Sigmoid colon (tissue), 7 donors: ENCODE measurements around the gene HACD2. TPM values are rescaled to one million over a fixed set of nuclear protein-coding genes. Genes with fewer than 3 reads are reported as not detected.
A peak's percentile ranks its signal among the peaks of the same experiment; 100 is the strongest.

Experiments used
- DNase-seq: peaks from one replicate; pipeline ENCODE4 v3.0.0-alpha.2; 2019
- H3K27ac ChIP-seq, 4 donors: fragments of 200-600 bp; sonication (generic); one replicate each; pipeline ENCODE4 v1.5.1; 2016 to 2019; ENCODE audit warnings: mild to moderate bottlenecking in 1 of 4
- H3K27me3 ChIP-seq, 3 donors: fragments of 200-600 bp; sonication (generic); one replicate each; pipeline ENCODE4 v1.5.1; 2019; ENCODE audit warnings: mild to moderate bottlenecking in 1 of 3
- H3K36me3 ChIP-seq, 4 donors: fragments of 200-600 bp; sonication (generic); one replicate each; pipeline ENCODE4 v1.5.1; 2016 to 2019
- H3K4me1 ChIP-seq, 4 donors: fragments of 200-600 bp; sonication (generic); one replicate each; pipeline ENCODE4 v1.5.1; 2017 to 2019
- H3K4me3 ChIP-seq, 4 donors: fragments of 200-600 bp; sonication (generic); one replicate each; pipeline ENCODE4 v1.5.1; 2017 to 2019; ENCODE audit warnings: mild to moderate bottlenecking in 2 of 4, moderate library complexity in 1 of 4
- H3K9me3 ChIP-seq, 4 donors: fragments of 200-600 bp in 3 of 4; sonication (generic) in 3 of 4; one replicate each; pipeline versions ENCODE4 v1.5.1 to v1.6.1; 2013 to 2019
- CTCF ChIP-seq, 4 experiments: fragments of 450-650 bp in 3 of 4; fragments of 200-600 bp in 1 of 4; IDR thresholded peaks; one replicate each; pipeline ENCODE4 v1.5.1; 2016 to 2019; ENCODE audit warnings: antibody characterized with exemption in 4 of 4, mild to moderate bottlenecking in 3 of 4, moderate library complexity in 2 of 4
- EP300 ChIP-seq, 4 donors: sonication (generic); formaldehyde crosslinking; IDR thresholded peaks; one replicate each; pipeline ENCODE4 v1.6.1; 2017; ENCODE audit warnings: antibody characterized with exemption in 4 of 4
- POLR2A ChIP-seq, 2 donors: fragments of 450-650 bp; IDR thresholded peaks; one replicate each; pipeline ENCODE4 v1.6.1; 2016; ENCODE audit warnings: antibody characterized with exemption in 2 of 2, mild to moderate bottlenecking in 2 of 2, moderate library complexity in 2 of 2
- POLR2AphosphoS5 ChIP-seq, 4 donors: sonication (generic); formaldehyde crosslinking; IDR thresholded peaks; one replicate each; pipeline ENCODE4 v1.6.1; 2017; ENCODE audit warnings: antibody characterized with exemption in 4 of 4
- WGBS, 2 donors: extraction: QIAGEN DNeasy Blood & Tissue Kit; methylation state at CpG; one replicate each; pipeline ENCODE4 v1.1.7; 2013; 5-methylcytosine and 5-hydroxymethylcytosine counted together
- intact Hi-C: fragments of 100-400 bp; cut with DNase I; formaldehyde crosslinking; loops from one replicate; pipeline ENCODE4 v1.15.1; 2023
- polyA plus RNA-seq, 3 donors: library from polyadenylated mRNA; stranded (reverse); fragments of 200-250 nt; gene quantifications; one replicate each; pipeline ENCODE4 v1.2.3, GENCODE V29; 2013
- total RNA-seq, 4 donors: library from RNA; depleted of rRNA; stranded (reverse); fragments of >200 nt; gene quantifications; one replicate each; pipeline ENCODE4 v1.1.0, GENCODE V29; 2016
- donor health status: healthy with polysubstance abuse.
- donor health status: Bipolar disorder and iron deficiency.
- donor health status: healthy.

HACD2 gene
- total RNA-seq (10 to 100 TPM; 15.3 to 26.4 (median 19.2) TPM), polyA plus RNA-seq (10 to 100 TPM in 1 of 3 donors, 1 to 10 TPM in 2; 6.6 to 24.9 (median 7.6) TPM)

- DNase-seq: peak; percentile 98
- 0% methylated on average over 54 of the region's 54 CpGs for WGBS, 2 donors
- Histone ChIP-seq H3K9me3 (peaks cover 0 to 4% (median 0%) of the 10 kb centered on the region in 4 donors), H3K4me1 (peaks cover 0 to 22% (median 12%) of the 10 kb centered on the region in 4 donors), H3K27ac (peak within 1 kb of the TSS; percentile 91 to 96 (median 95)), H3K36me3 (peaks cover 0 to 13% (median 0%) of the 10 kb centered on the region in 4 donors), H3K4me3 (peak within 1 kb of the TSS; percentile 86 to 99 (median 93)), H3K27me3 (no peaks in the 10 kb centered on the region)
- intact Hi-C loops: loop anchor here (2.0 kb wide), 1 partner anchor 138 kb away; no protein-coding TSS in a partner anchor
- peak; percentile 63 to 79 for TF ChIP-seq POLR2A (IDR thresholded peaks at IDR 0.05)
- no peak for TF ChIP-seq CTCF (IDR thresholded peaks at IDR 0.05)
- TF ChIP-seq POLR2AphosphoS5 (IDR thresholded peaks at IDR 0.05): peak; percentile 89 to 91 (median 90)
Observed at GRCh38 chr3:123584988-123585937, at the start of gene HACD2. HACD2 (minus strand) TSS chr3:123585053; CDS start chr3:123585027, 26 bp downstream.

- WGBS, 2 donors: 76% methylated on average over 15 of the region's 15 CpGs
- Histone ChIP-seq H3K4me1 (peaks cover 0 to 100% (median 96%) of the 10 kb centered on the region in 4 donors), H3K4me3 (no peak overlapping the region), H3K27ac (peak overlapping the region; percentile 87 to 98 (median 92)), H3K36me3 (peaks cover 10 to 77% (median 29%) of the 10 kb centered on the region in 4 donors), H3K9me3 (no peaks in the 10 kb centered on the region), H3K27me3 (no peaks in the 10 kb centered on the region)
- DNase-seq: peak; percentile 59
- TF ChIP-seq CTCF (IDR thresholded peaks at IDR 0.05): no peak
- TF ChIP-seq POLR2AphosphoS5 (IDR thresholded peaks at IDR 0.05): no peak
- TF ChIP-seq POLR2A (IDR thresholded peaks at IDR 0.05): no peak
- no peak for TF ChIP-seq EP300 (IDR thresholded peaks at IDR 0.05)
- intact Hi-C loops: no loop called here
Observed at GRCh38 chr3:123634149-123635051, 49.5 kb upstream of the HACD2 start.

- no peak for TF ChIP-seq EP300 (IDR thresholded peaks at IDR 0.05)
- TF ChIP-seq POLR2A (IDR thresholded peaks at IDR 0.05): no peak
- no peak for TF ChIP-seq CTCF (IDR thresholded peaks at IDR 0.05)
- TF ChIP-seq POLR2AphosphoS5 (IDR thresholded peaks at IDR 0.05): no peak
- Histone ChIP-seq H3K9me3 (no peaks in the 10 kb centered on the region), H3K36me3 (peaks cover 14 to 77% (median 30%) of the 10 kb centered on the region in 4 donors), H3K27ac (peak overlapping the region; percentile 87 to 98 (median 92)), H3K4me1 (peaks cover 0 to 100% (median 96%) of the 10 kb centered on the region in 4 donors), H3K4me3 (no peak overlapping the region), H3K27me3 (no peaks in the 10 kb centered on the region)
- no peak for DNase-seq
- intact Hi-C loops: no loop called here
- 88 to 99% methylated on average over 2 of the region's 2 CpGs for WGBS, 2 donors
Observed at GRCh38 chr3:123633530-123633929, 48.7 kb upstream of the HACD2 start.

- Histone ChIP-seq H3K36me3 (peaks cover 8 to 76% (median 26%) of the 10 kb centered on the region in 4 donors), H3K27ac (peak overlapping the region; percentile 87 to 98 (median 92)), H3K9me3 (no peaks in the 10 kb centered on the region), H3K4me3 (no peak overlapping the region), H3K4me1 (peaks cover 0 to 95% (median 90%) of the 10 kb centered on the region in 4 donors), H3K27me3 (no peaks in the 10 kb centered on the region)
- intact Hi-C loops: no loop called here
- TF ChIP-seq CTCF (IDR thresholded peaks at IDR 0.05) (no peak), POLR2AphosphoS5 (IDR thresholded peaks at IDR 0.05) (peak; percentile 33 to 68 (median 58))
- DNase-seq: peak; percentile 89
- WGBS, 2 donors: 43 to 65% methylated on average over 6 of the region's 6 CpGs
Observed at GRCh38 chr3:123632161-123632655, 47.4 kb upstream of the HACD2 start.
